H1 (cell line): ENCODE data around the gene PEAK3. TPM values are rescaled to one million over a fixed set of nuclear protein-coding genes. Genes with fewer than 3 reads are reported as not detected.

Experiments
- CTCF ChIA-PET: fragments of 300-600 bp; sonication (Branson Sonifier 250); formaldehyde crosslinking; loops from one replicate; lab custom pipeline; 2021; ENCODE audit not compliant: partially characterized antibody; lab: Charles Lee
- POLR2A ChIA-PET: fragments of 300-600 bp; sonication (Branson Sonifier 250); formaldehyde crosslinking; loops from one replicate; lab custom pipeline; 2021; ENCODE audit warnings: inconsistent platforms; ENCODE audit not compliant: partially characterized antibody; lab: Charles Lee
- DNase-seq, 2 experiments: peaks; one replicate each; pipeline versions ENCODE4 v3.0.0 to v3.0.0-alpha.2; 2010 to 2022; ENCODE audit warnings: low spot score in 2 of 2, low read depth in 1 of 2, mixed read lengths in 1 of 2
- FAIRE-seq: peaks from 2 replicates; lab custom pipeline; 2011; peaks lifted over from hg19 to GRCh38; lab: Jason Lieb, UNC
- H2AFZ ChIP-seq: 2 replicates; pipeline ENCODE4 v1.8.1; 2012; ENCODE audit warnings: low read length, inconsistent platforms
- H2AK5ac ChIP-seq: 2 replicates; pipeline ENCODE4 v1.6.1; 2013; ENCODE audit warnings: low read depth, low read length
- H2BK120ac ChIP-seq: replicated peaks from 2 replicates; pipeline ENCODE3; 2013; ENCODE audit warnings: low read depth, low read length, inconsistent platforms
- H2BK12ac ChIP-seq: 2 replicates; pipeline ENCODE4 v1.6.1; 2013; ENCODE audit warnings: low read depth, low read length
- H2BK15ac ChIP-seq: 2 replicates; pipeline ENCODE4 v1.6.1; 2013; ENCODE audit warnings: low read length
- H2BK20ac ChIP-seq: 2 replicates; pipeline ENCODE4 v1.6.1; 2013; ENCODE audit warnings: low read length
- H2BK5ac ChIP-seq: 2 replicates; pipeline ENCODE4 v1.6.1; 2013; ENCODE audit warnings: low read depth, low read length
- H3K14ac ChIP-seq: 2 replicates; pipeline ENCODE4 v1.6.1; 2013; ENCODE audit warnings: inconsistent platforms; ENCODE audit not compliant: insufficient read length
- H3K18ac ChIP-seq: 2 replicates; pipeline ENCODE4 v1.6.1; 2013; ENCODE audit warnings: low read length; ENCODE audit errors: extremely low read depth
- H3K23ac ChIP-seq: 2 replicates; pipeline ENCODE4 v1.6.1; 2013; ENCODE audit warnings: inconsistent platforms; ENCODE audit not compliant: insufficient read length
- H3K23me2 ChIP-seq: 2 replicates; pipeline ENCODE4 v1.6.1; 2013; ENCODE audit warnings: low read depth, low read length
- H3K27ac ChIP-seq: 2 replicates; pipeline ENCODE4 v1.6.1; 2011; ENCODE audit warnings: low read depth, low read length, inconsistent platforms
- H3K27me3 ChIP-seq, 4 experiments: replicated peaks in 1 of 4; 1 replicate in 1 of 4; 2 replicates in 3 of 4; pipeline versions ENCODE4 v1.6.1 to v1.8.1; 2011 to 2013; ENCODE audit warnings: low read length in 3 of 4, mild to moderate bottlenecking in 3 of 4, inconsistent platforms in 2 of 4, mixed read lengths in 2 of 4, moderate library complexity in 1 of 4; ENCODE audit not compliant: control insufficient read depth in 3 of 4, insufficient read depth in 3 of 4; ENCODE audit errors: extremely low read depth in 1 of 4
- H3K36me3 ChIP-seq, 4 experiments: 2 replicates each; pipeline versions ENCODE4 v1.6.1 to v1.8.1; 2011 to 2013; ENCODE audit warnings: mild to moderate bottlenecking in 4 of 4, low read length in 3 of 4, moderate library complexity in 2 of 4, control low read depth in 1 of 4, inconsistent platforms in 1 of 4; ENCODE audit not compliant: insufficient read depth in 4 of 4, control insufficient read depth in 2 of 4
- H3K4ac ChIP-seq: replicated peaks from 2 replicates; pipeline ENCODE3; 2013; ENCODE audit warnings: low read length, low read depth, mixed read lengths, inconsistent platforms; ENCODE audit not compliant: insufficient read length
- H3K4me1 ChIP-seq, 4 experiments: replicated peaks in 1 of 4; 1 replicate in 1 of 4; 2 replicates in 3 of 4; pipeline versions ENCODE4 v1.6.1 to v1.8.1; 2011 to 2013; ENCODE audit warnings: low read length in 3 of 4, inconsistent platforms in 2 of 4, mixed read lengths in 1 of 4; ENCODE audit not compliant: insufficient read depth in 4 of 4, control insufficient read depth in 3 of 4
- H3K4me2 ChIP-seq, 2 experiments: 2 replicates each; pipeline versions ENCODE4 v1.6.1 to v1.8.1; 2011 to 2013; ENCODE audit warnings: low read depth in 2 of 2, low read length in 2 of 2, control low read depth in 1 of 2, inconsistent platforms in 1 of 2, mild to moderate bottlenecking in 1 of 2; ENCODE audit not compliant: insufficient read depth in 1 of 2
- H3K4me3 ChIP-seq, 4 experiments: fragments of 200-600, 300-600 bp in 1 of 4; sonication (generic), shearing (Covaris generic), sonication (Bioruptor Twin) in 1 of 4; 2 replicates each; pipeline versions ENCODE4 v1.5.1 to v1.8.1; 2011 to 2016; ENCODE audit warnings: low read length in 4 of 4, low read depth in 3 of 4, control low read depth in 2 of 4, inconsistent platforms in 2 of 4, mild to moderate bottlenecking in 2 of 4, mixed read lengths in 1 of 4, moderate library complexity in 1 of 4; ENCODE audit not compliant: insufficient read depth in 2 of 4; ENCODE audit errors: extremely low read depth in 1 of 4
- H3K56ac ChIP-seq: replicated peaks from 2 replicates; pipeline ENCODE3; 2013; ENCODE audit warnings: low read depth, mild to moderate bottlenecking, mixed read lengths, low read length, inconsistent platforms; ENCODE audit not compliant: insufficient read length
- H3K79me1 ChIP-seq: 2 replicates; pipeline ENCODE4 v1.6.1; 2013; ENCODE audit warnings: low read depth, low read length, control low read depth
- H3K79me2 ChIP-seq, 2 experiments: 2 replicates each; pipeline versions ENCODE4 v1.6.1 to v1.8.1; 2012 to 2013; ENCODE audit warnings: low read length in 2 of 2, mild to moderate bottlenecking in 2 of 2, inconsistent platforms in 1 of 2; ENCODE audit not compliant: insufficient read depth in 2 of 2, control insufficient read depth in 1 of 2
- H3K9ac ChIP-seq, 4 experiments: replicated peaks in 1 of 4; 1 replicate in 1 of 4; 2 replicates in 3 of 4; pipeline versions ENCODE4 v1.6.1 to v1.8.1; 2011 to 2013; ENCODE audit warnings: low read depth in 3 of 4, low read length in 3 of 4, control low read depth in 2 of 4, mild to moderate bottlenecking in 2 of 4, moderate library complexity in 2 of 4, inconsistent platforms in 1 of 4; ENCODE audit errors: extremely low read depth in 1 of 4
- H3K9me3 ChIP-seq, 2 experiments: 2 replicates each; pipeline versions ENCODE4 v1.6.1 to v1.8.1; 2012 to 2013; ENCODE audit warnings: mild to moderate bottlenecking in 2 of 2, moderate library complexity in 2 of 2, control low read depth in 1 of 2, inconsistent platforms in 1 of 2, low read depth in 1 of 2, low read length in 1 of 2, mixed read lengths in 1 of 2; ENCODE audit not compliant: insufficient read depth in 2 of 2
- H4K20me1 ChIP-seq, 2 experiments: replicated peaks in 1 of 2; 2 replicates each; pipeline versions ENCODE3 to v1.8.1; 2011 to 2013; ENCODE audit warnings: inconsistent platforms in 2 of 2, low read length in 2 of 2, mild to moderate bottlenecking in 1 of 2; ENCODE audit not compliant: insufficient read depth in 2 of 2, control insufficient read depth in 1 of 2
- H4K5ac ChIP-seq: 2 replicates; pipeline ENCODE4 v1.6.1; 2013; ENCODE audit warnings: low read length, low read depth, mixed read lengths, inconsistent platforms; ENCODE audit not compliant: insufficient read length
- H4K8ac ChIP-seq: 2 replicates; pipeline ENCODE4 v1.8.0; 2013; ENCODE audit warnings: mild to moderate bottlenecking, moderate library complexity, low read length, inconsistent platforms; ENCODE audit not compliant: insufficient read depth; ENCODE audit errors: extremely low read depth
- H4K91ac ChIP-seq: replicated peaks from 2 replicates; pipeline ENCODE3; 2013; ENCODE audit warnings: low read length, mixed read lengths, inconsistent platforms; ENCODE audit not compliant: insufficient read length
- ASH2L ChIP-seq: fragments of 200-600, 300-600 bp; sonication (generic); IDR thresholded peaks from one replicate; pipeline ENCODE4 v1.7.1; 2017; ENCODE audit warnings: low read length
- CBX5 ChIP-seq: fragments of 300-800, 300-1000 bp; sonication (generic); IDR thresholded peaks from 2 replicates; pipeline ENCODE4 v1.7.1; 2016; ENCODE audit warnings: antibody characterized with exemption, low read length, low read depth
- CREB1 ChIP-seq: IDR thresholded peaks from 2 replicates; pipeline ENCODE4 v1.6.1; 2012; ENCODE audit warnings: inconsistent platforms
- JUND ChIP-seq: IDR thresholded peaks from 2 replicates; pipeline ENCODE4 v1.6.1; 2011; ENCODE audit warnings: mild to moderate bottlenecking, improper control_type of control experiment, low read length
- MAFK ChIP-seq: IDR thresholded peaks from 2 replicates; pipeline ENCODE4 v1.6.1; 2012; ENCODE audit warnings: low read depth, mild to moderate bottlenecking, improper control_type of control experiment, low read length
- PHF8 ChIP-seq: fragments of 200-600 bp; sonication (generic); conservative IDR thresholded peaks from 2 replicates; pipeline ENCODE4 v1.7.1; 2012; ENCODE audit warnings: low read depth, mild to moderate bottlenecking, inconsistent platforms, low read length, moderate library complexity
- POLR2AphosphoS5 ChIP-seq: IDR thresholded peaks from 2 replicates; pipeline ENCODE4 v1.6.1; 2011; ENCODE audit warnings: low read depth, low read length
- RAD21 ChIP-seq, 2 experiments: IDR thresholded peaks in 1 of 2; conservative IDR thresholded peaks in 1 of 2; 2 replicates each; pipeline ENCODE4 v1.6.1; 2011; ENCODE audit warnings: low read depth in 2 of 2, low read length in 2 of 2, improper control_type of control experiment in 1 of 2, inconsistent platforms in 1 of 2, mild to moderate bottlenecking in 1 of 2, moderate library complexity in 1 of 2
- SIN3A ChIP-seq, 2 experiments: IDR thresholded peaks in 1 of 2; conservative IDR thresholded peaks in 1 of 2; 2 replicates each; pipeline ENCODE4 v1.6.1; 2011 to 2012; ENCODE audit warnings: low read length in 2 of 2, improper control_type of control experiment in 1 of 2, low read depth in 1 of 2, mild to moderate bottlenecking in 1 of 2
- SP2 ChIP-seq: IDR thresholded peaks from 2 replicates; pipeline ENCODE4 v1.6.1; 2012; ENCODE audit warnings: mild to moderate bottlenecking, low read length, inconsistent platforms
- TAF1 ChIP-seq: IDR thresholded peaks from 2 replicates; pipeline ENCODE4 v1.6.1; 2011; ENCODE audit warnings: mild to moderate bottlenecking, low read depth, low read length
- WGBS, 2 experiments: shearing (Covaris generic) in 1 of 2; methylation state at CpG; one replicate each; pipeline versions ENCODE4 v1.1.6 to v1.1.7; 2013 to 2015; ENCODE audit warnings: low lambda C conversion rate in 2 of 2, mixed read lengths in 2 of 2, inconsistent platforms in 1 of 2, low coverage in 1 of 2, missing lambda C conversion rate in 1 of 2; ENCODE audit not compliant: insufficient replicate concordance in 2 of 2, insufficient coverage in 1 of 2, insufficient read length in 1 of 2; ENCODE audit errors: extremely low coverage in 1 of 2, missing lambda C conversion rate in 1 of 2; 5-methylcytosine and 5-hydroxymethylcytosine counted together
- polyA plus RNA-seq, 7 experiments: library from polyadenylated mRNA; depleted of rRNA in 3 of 7; stranded (reverse) in 5 of 7; unstranded in 2 of 7; fragments of >200 nt in 5 of 7; fragments of 200-250 nt in 2 of 7; gene quantifications; 1 replicate in 5 of 7; 2 replicates in 1 of 7; 4 replicates in 1 of 7; pipeline versions ENCODE4 v1.2.1 to v1.2.3, GENCODE V29; 2011 to 2013; ENCODE audit warnings: missing spikeins in 2 of 7, mixed read lengths in 2 of 7
- total RNA-seq: library from RNA; stranded (reverse); fragmentation: NEBNext Ultra II Directional; extraction: Animal tissue kit (Norgen Biotek cat#: 25700); gene quantifications from 2 replicates; pipeline ENCODE4 v1.2.1, GENCODE V29; 2021
- TF ChIP-seq, protein P1 (sequence below): IDR thresholded peaks from 2 replicates; pipeline ENCODE4 v1.6.1; 2011; ENCODE audit warnings: low read length, improper control_type of control experiment

The PEAK3 gene
- total and polyA plus RNA-seq, 2 of the 8 experiments (the other 6 are each of a cell fraction or from before 2014, with no cell fraction given), result not detected

DNA sequence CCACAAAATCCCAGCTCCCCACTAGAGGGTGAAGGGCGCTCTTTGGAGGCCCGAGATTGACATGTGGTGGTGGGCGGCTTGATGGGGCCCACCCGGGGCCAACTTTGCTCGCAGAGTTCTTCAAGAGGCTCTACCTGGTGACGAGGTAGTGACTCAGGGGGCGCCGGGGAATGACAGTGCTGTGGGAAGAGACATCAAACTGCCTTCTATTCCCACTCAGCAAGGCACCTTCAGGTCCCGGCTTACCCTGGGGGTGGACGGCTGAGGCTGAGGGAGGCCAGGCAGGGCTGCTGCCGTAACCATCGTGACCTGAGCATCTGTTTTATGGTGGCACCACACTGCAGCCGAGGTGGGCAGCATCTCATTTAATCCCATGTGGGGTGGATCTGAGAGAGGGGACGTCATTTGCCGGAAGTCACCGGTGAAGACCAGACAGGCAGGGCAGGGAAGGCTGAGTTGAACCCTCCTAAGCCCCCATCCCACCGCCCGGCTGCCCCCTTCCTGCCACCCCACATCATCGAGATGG is 24.4 kb upstream of the PEAK3 start:
- Histone ChIP-seq H3K79me1 (no peaks in the 10 kb centered on the region), H3K4me3 (no peak overlapping the region), H4K20me1 (peaks cover 0 to 3% of the 10 kb centered on the region in 2 experiments), H3K4me1 (peaks cover 0 to 19% (median 7%) of the 10 kb centered on the region in 4 experiments; a peak in 5 of 7 replicates), H2BK120ac (no peak overlapping the region), H3K14ac (no peak overlapping the region), H3K27ac (no peak overlapping the region), H3K9me3 (no peaks in the 10 kb centered on the region), H3K36me3 (no peaks in the 10 kb centered on the region), H2AFZ (no peak overlapping the region), H4K5ac (no peak overlapping the region), H3K79me2 (no peaks in the 10 kb centered on the region), H2BK12ac (no peak overlapping the region), H3K56ac (no peak overlapping the region), H3K4me2 (no peak overlapping the region), H3K27me3 (peaks cover 7 to 47% (median 34%) of the 10 kb centered on the region in 4 experiments), H2AK5ac (no peak overlapping the region), H3K4ac (no peak overlapping the region), H3K23ac (no peak overlapping the region), H4K8ac (0 out of 2 replicates have a peak overlapping the region, but pooled peaks have one; percentile 36), H3K23me2 (peaks cover 2% of the 10 kb centered on the region; the same call in 1 of the 2 replicates), H2BK5ac (no peak overlapping the region), H2BK15ac (no peak overlapping the region; the same call in 1 of the 2 replicates), H2BK20ac (peak overlapping the region; percentile 6; the same call in 1 of the 2 replicates), H3K9ac (no peak overlapping the region), H3K18ac (no peak overlapping the region), H4K91ac (no peak overlapping the region)
- ChIA-PET POLR2A (interaction anchor here (0.8 to 2.0 kb wide), 14 partner anchors 10 to 170 kb away, joined by 3 to 10 read pairs (median 4); partner anchors contain the start of gene GADD45B), CTCF (interaction anchor here (1.5 to 2.6 kb wide), 7 partner anchors 10 to 84 kb away, joined by 3 to 10 read pairs (median 6); no protein-coding TSS in a partner anchor)
- no peak for DNase-seq
- FAIRE-seq, result no peak
- 87% methylated on average over 19 of the region's 19 CpGs; no CpG with 5 or more reads in 1 of the 2 experiments for WGBS, 2 experiments
- TF ChIP-seq SIN3A (conservative IDR thresholded peaks at IDR 0.05 in 1 of 2, IDR thresholded peaks at IDR 0.05 in 1 of 2; ENCODE audit: low read depth in 1 of 2, low read length in 2 of 2) (no peak), CREB1 (no peak), JUND (no peak), ASH2L (no peak), RAD21 (IDR thresholded peaks at IDR 0.05 in 1 of 2, conservative IDR thresholded peaks at IDR 0.05 in 1 of 2; ENCODE audit: low read depth in 2 of 2, low read length in 2 of 2) (no peak), CBX5 (no peak), POLR2AphosphoS5 (no peak), TAF1 (no peak), PHF8 (no peak), SP2 (no peak), MAFK (no peak)
- TF ChIP-seq, protein P1, sequence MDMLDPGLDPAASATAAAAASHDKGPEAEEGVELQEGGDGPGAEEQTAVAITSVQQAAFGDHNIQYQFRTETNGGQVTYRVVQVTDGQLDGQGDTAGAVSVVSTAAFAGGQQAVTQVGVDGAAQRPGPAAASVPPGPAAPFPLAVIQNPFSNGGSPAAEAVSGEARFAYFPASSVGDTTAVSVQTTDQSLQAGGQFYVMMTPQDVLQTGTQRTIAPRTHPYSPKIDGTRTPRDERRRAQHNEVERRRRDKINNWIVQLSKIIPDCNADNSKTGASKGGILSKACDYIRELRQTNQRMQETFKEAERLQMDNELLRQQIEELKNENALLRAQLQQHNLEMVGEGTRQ, result no peak
